Panc1 (cell line): ENCODE data around the gene PLCB1. TPM values are rescaled to one million over a fixed set of nuclear protein-coding genes. Genes with fewer than 3 reads are reported as not detected.

Experiments
- ATAC-seq: fragments of 200-7000 bp; cut with Tn5 transposase; 2 replicates; pipeline ENCODE4 v1.9.1; 2020; ENCODE audit warnings: mild to moderate bottlenecking, moderate library complexity
- BruUV-seq: library from RNA; stranded (reverse); fragments of 400-500 nt; replicated peaks from 2 replicates; lab custom pipeline; 2021; lab: Mats Ljungman, UMichigan
- CTCF ChIA-PET: fragments of 300-600 bp; sonication (Branson Sonifier 250); formaldehyde crosslinking; loops from one replicate; lab custom pipeline; 2022; ENCODE audit warnings: antibody characterized with exemption; lab: Charles Lee
- POLR2A ChIA-PET: fragments of 300-600 bp; sonication (Branson Sonifier 250); formaldehyde crosslinking; loops from one replicate; lab custom pipeline; 2022; ENCODE audit warnings: antibody characterized with exemption; lab: Charles Lee
- DNase-seq: peaks from one replicate; pipeline ENCODE4 v3.0.0-alpha.2; 2010; ENCODE audit warnings: low read depth, low spot score
- H3K27ac ChIP-seq: 2 replicates; pipeline ENCODE4 v1.5.1; 2011; ENCODE audit warnings: mild to moderate bottlenecking, low read length, inconsistent platforms
- H3K27me3 ChIP-seq: fragments of 200-500 bp; sonication (Bioruptor generic); 2 replicates; pipeline ENCODE4 v1.6.0; 2014; ENCODE audit warnings: low read length, inconsistent platforms; ENCODE audit not compliant: control insufficient read depth, insufficient read depth
- H3K36me3 ChIP-seq: fragments of 200-500 bp; sonication (Bioruptor generic); 2 replicates; pipeline ENCODE4 v1.5.1; 2014; ENCODE audit warnings: inconsistent platforms, mild to moderate bottlenecking, low read length, moderate library complexity; ENCODE audit not compliant: control insufficient read depth, insufficient read depth
- H3K4me1 ChIP-seq: 2 replicates; pipeline ENCODE4 v1.5.1; 2011; ENCODE audit warnings: inconsistent platforms, mild to moderate bottlenecking, low read length, moderate library complexity; ENCODE audit not compliant: control insufficient read depth, insufficient read depth
- H3K4me3 ChIP-seq, 2 experiments: 2 replicates each; pipeline ENCODE4 v1.5.1; 2011 to 2012; ENCODE audit warnings: low read depth in 2 of 2, low read length in 2 of 2, mild to moderate bottlenecking in 2 of 2, inconsistent platforms in 1 of 2, moderate library complexity in 1 of 2
- H3K9me3 ChIP-seq: fragments of 200-500 bp; sonication (Bioruptor generic); 2 replicates; pipeline ENCODE4 v1.5.1; 2014; ENCODE audit warnings: low read depth, mild to moderate bottlenecking, inconsistent platforms, low read length, moderate library complexity; ENCODE audit not compliant: control insufficient read depth, insufficient read depth
- POLR2AphosphoS5 ChIP-seq: IDR thresholded peaks from 2 replicates; pipeline ENCODE4 v1.6.1; 2012; ENCODE audit warnings: mild to moderate bottlenecking, low read depth, low read length, moderate library complexity
- SIN3A ChIP-seq: IDR thresholded peaks from 2 replicates; pipeline ENCODE4 v1.6.1; 2012; ENCODE audit warnings: low read depth, mild to moderate bottlenecking, low read length, moderate library complexity, borderline replicate concordance; ENCODE audit not compliant: insufficient read depth
- TCF7L2 ChIP-seq: IDR thresholded peaks from 2 replicates; pipeline ENCODE4 v1.6.1; 2011; ENCODE audit warnings: mild to moderate bottlenecking, low read depth, low read length, inconsistent platforms
- in situ Hi-C: cut with HindIII; loops from 2 replicates; pipeline ENCODE4 v1.10.0; 2016; ENCODE audit warnings: low sequenced_read_pairs, low pct_unique_long_range_greater_than_20kb
- intact Hi-C: fragments of 100-400 bp; cut with micrococcal nuclease; formaldehyde crosslinking; loops from one replicate; pipeline ENCODE4 v1.10.0; 2022; ENCODE audit not compliant: unreplicated experiment
- total RNA-seq: library from RNA; stranded (reverse); gene quantifications from one replicate; pipeline ENCODE4 v1.2.1, GENCODE V29; 2021; ENCODE audit not compliant: unreplicated experiment
- TF ChIP-seq, protein P1 (sequence below): fragments of 450-650 bp; IDR thresholded peaks from 2 replicates; pipeline ENCODE4 v1.5.1; 2017; ENCODE audit warnings: mild to moderate bottlenecking
- TF ChIP-seq, protein P2 (sequence below), 2 experiments: IDR thresholded peaks; 2 replicates each; pipeline ENCODE4 v1.6.1; 2011 to 2012; ENCODE audit warnings: low read depth in 2 of 2, control low read depth in 1 of 2, low read length in 1 of 2, mild to moderate bottlenecking in 1 of 2, moderate library complexity in 1 of 2; ENCODE audit not compliant: insufficient read depth in 1 of 2

Gene PLCB1
- total RNA-seq, 1 experiment from 2014 or later = 0.59 TPM

DNA sequence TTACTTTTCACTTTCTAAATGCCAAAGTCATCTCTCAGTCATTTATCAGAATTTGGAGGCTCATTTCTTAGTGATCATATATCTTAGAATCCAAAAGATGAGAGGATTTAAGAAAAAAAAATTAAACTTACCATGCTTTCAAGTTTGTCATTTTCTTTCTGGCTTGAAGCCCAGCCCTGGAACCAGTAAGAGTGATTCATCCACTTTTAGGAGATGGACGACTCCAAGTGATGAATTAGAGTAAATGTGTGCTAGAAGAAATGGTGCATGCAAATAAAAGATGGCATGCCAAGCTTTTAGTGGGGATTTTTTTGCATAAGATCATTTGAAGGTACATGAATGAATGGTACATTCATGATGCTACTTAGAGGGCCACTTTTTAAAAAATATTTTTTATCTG lies 20.1 kb downstream of the PLCB1 start:
- DNase-seq (no peak), ATAC-seq (no peak)
- Histone ChIP-seq H3K4me3 (no peak overlapping the region), H3K27ac (no peak overlapping the region), H3K9me3 (no peaks in the 10 kb centered on the region), H3K27me3 (no peaks in the 10 kb centered on the region), H3K4me1 (no peaks in the 10 kb centered on the region), H3K36me3 (no peaks in the 10 kb centered on the region)
- BruUV-seq = no TSS peak
- ChIA-PET CTCF (no interaction called here), POLR2A (no interaction called here)
- TF ChIP-seq, protein P1, sequence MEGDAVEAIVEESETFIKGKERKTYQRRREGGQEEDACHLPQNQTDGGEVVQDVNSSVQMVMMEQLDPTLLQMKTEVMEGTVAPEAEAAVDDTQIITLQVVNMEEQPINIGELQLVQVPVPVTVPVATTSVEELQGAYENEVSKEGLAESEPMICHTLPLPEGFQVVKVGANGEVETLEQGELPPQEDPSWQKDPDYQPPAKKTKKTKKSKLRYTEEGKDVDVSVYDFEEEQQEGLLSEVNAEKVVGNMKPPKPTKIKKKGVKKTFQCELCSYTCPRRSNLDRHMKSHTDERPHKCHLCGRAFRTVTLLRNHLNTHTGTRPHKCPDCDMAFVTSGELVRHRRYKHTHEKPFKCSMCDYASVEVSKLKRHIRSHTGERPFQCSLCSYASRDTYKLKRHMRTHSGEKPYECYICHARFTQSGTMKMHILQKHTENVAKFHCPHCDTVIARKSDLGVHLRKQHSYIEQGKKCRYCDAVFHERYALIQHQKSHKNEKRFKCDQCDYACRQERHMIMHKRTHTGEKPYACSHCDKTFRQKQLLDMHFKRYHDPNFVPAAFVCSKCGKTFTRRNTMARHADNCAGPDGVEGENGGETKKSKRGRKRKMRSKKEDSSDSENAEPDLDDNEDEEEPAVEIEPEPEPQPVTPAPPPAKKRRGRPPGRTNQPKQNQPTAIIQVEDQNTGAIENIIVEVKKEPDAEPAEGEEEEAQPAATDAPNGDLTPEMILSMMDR = no peak
- TF ChIP-seq TCF7L2 (no peak), SIN3A (no peak), POLR2AphosphoS5 (no peak)
- TF ChIP-seq, protein P2, sequence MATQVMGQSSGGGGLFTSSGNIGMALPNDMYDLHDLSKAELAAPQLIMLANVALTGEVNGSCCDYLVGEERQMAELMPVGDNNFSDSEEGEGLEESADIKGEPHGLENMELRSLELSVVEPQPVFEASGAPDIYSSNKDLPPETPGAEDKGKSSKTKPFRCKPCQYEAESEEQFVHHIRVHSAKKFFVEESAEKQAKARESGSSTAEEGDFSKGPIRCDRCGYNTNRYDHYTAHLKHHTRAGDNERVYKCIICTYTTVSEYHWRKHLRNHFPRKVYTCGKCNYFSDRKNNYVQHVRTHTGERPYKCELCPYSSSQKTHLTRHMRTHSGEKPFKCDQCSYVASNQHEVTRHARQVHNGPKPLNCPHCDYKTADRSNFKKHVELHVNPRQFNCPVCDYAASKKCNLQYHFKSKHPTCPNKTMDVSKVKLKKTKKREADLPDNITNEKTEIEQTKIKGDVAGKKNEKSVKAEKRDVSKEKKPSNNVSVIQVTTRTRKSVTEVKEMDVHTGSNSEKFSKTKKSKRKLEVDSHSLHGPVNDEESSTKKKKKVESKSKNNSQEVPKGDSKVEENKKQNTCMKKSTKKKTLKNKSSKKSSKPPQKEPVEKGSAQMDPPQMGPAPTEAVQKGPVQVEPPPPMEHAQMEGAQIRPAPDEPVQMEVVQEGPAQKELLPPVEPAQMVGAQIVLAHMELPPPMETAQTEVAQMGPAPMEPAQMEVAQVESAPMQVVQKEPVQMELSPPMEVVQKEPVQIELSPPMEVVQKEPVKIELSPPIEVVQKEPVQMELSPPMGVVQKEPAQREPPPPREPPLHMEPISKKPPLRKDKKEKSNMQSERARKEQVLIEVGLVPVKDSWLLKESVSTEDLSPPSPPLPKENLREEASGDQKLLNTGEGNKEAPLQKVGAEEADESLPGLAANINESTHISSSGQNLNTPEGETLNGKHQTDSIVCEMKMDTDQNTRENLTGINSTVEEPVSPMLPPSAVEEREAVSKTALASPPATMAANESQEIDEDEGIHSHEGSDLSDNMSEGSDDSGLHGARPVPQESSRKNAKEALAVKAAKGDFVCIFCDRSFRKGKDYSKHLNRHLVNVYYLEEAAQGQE (IDR thresholded peaks at IDR 0.05; ENCODE audit: insufficient read depth in 1 of 2, low read depth in 2 of 2, low read length in 1 of 2) = no peak
- intact Hi-C loops (no loop called here), in situ Hi-C loops (no loop called here)

DNA sequence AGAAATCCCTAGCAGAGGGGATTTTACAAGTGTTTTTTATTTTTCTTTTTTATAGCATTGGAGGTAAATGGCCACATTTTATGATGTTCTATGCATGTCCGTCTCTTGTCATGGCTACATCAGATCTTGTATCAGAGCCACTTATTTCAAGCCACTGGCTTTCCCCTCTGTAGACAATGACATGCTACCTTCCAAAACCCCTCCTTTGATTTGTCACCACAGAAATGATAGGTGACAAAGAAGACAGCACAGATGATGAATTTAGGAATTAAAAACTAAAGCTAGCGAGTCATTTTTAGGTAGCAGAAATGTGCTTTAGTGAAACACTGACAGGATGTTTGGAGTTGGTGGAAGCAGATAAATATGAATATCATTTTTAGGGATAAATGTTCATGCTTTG lies 20.8 kb downstream of the PLCB1 start:
- intact Hi-C loops (no loop called here), in situ Hi-C loops (no loop called here)
- Histone ChIP-seq H3K36me3 (no peaks in the 10 kb centered on the region), H3K4me3 (no peak overlapping the region), H3K4me1 (no peaks in the 10 kb centered on the region), H3K27ac (no peak overlapping the region), H3K9me3 (no peaks in the 10 kb centered on the region), H3K27me3 (no peaks in the 10 kb centered on the region)
- DNase-seq (no peak), ATAC-seq (no peak)
- ChIA-PET POLR2A (no interaction called here), CTCF (no interaction called here)
- TF ChIP-seq TCF7L2 = no peak
- no TSS peak for BruUV-seq

DNA sequence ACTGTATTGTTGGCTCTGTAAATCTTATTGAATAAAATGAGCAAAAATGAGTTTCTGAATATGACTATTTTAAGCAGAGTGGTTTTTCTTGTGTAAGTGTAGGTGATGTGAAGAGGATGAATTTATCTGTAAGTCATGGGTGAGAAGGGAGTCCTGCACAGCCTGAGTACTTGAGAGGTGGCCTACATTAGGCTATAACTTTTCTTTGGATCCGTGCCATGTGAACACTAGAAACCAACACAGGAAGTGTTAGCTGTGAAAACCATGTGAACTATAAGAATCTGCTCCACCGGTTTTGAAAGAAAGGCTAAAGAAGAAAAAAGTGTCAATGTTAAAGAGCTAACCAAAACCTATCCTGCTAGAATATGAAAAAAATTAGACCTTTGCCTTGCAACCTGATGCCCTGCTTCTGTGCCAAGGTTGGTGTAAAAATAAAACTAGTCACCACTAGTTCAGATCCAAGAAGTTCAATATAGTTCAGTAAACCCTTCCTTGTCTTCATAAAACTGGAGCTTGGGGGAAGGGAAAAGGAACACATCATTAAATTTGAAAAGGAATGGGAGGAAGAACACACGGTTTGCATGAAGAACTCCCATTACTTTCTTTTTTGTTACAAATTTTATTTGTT lies 21.3 kb downstream of the PLCB1 start:
- H3K4me1 ChIP-seq = no peaks in the 10 kb centered on the region
- BruUV-seq = no TSS peak

More for the DNA sequence above, 21.3 kb downstream of the PLCB1 start:
- in situ Hi-C loops (no loop called here), intact Hi-C loops (no loop called here)
- Histone ChIP-seq H3K9me3 (no peaks in the 10 kb centered on the region), H3K4me3 (no peak overlapping the region), H3K36me3 (no peaks in the 10 kb centered on the region), H3K27ac (no peak overlapping the region), H3K27me3 (no peaks in the 10 kb centered on the region)
- ATAC-seq (no peak), DNase-seq (no peak)
- TF ChIP-seq, protein P1 = no peak
- TF ChIP-seq POLR2AphosphoS5 = no peak
- TF ChIP-seq SIN3A = no peak
- TF ChIP-seq, protein P2 (IDR thresholded peaks at IDR 0.05; ENCODE audit: insufficient read depth in 1 of 2, low read depth in 2 of 2, low read length in 1 of 2) = no peak
- TF ChIP-seq TCF7L2 = no peak
- ChIA-PET POLR2A (no interaction called here), CTCF (no interaction called here)
